K562 (cell line): ENCODE data around the gene IL15RA. TPM values are rescaled to one million over a fixed set of nuclear protein-coding genes. Genes with fewer than 3 reads are reported as not detected.
A peak's percentile ranks its signal among the peaks of the same experiment; 100 is the strongest.

ENCODE experiments used
- ATAC-seq: fragments of 200-7000 bp; cut with Tn5 transposase; 3 replicates; pipeline ENCODE4 v1.9.1; 2020; ENCODE audit warnings: moderate library complexity
- BruUV-seq: library from RNA; stranded (reverse); fragments of 400-500 nt; replicated peaks from 2 replicates; lab custom pipeline; 2021; lab: Mats Ljungman, UMichigan
- CTCF ChIA-PET: fragments of 300-600 bp; formaldehyde crosslinking; extraction: SDS; loops from one replicate; lab custom pipeline; 2021; ENCODE audit warnings: low intra/inter-chr PET ratio; lab: Yijun Ruan, JAX
- POLR2A ChIA-PET: fragments of 300-600, 350-650 bp; sonication (Branson Sonifier 250); formaldehyde crosslinking; extraction: SDS; loops from one replicate; lab custom pipeline; 2021; ENCODE audit warnings: antibody characterized with exemption, inconsistent platforms; lab: Yijun Ruan, JAX
- DNase-seq, 4 experiments: peaks; one replicate each; pipeline versions ENCODE4 v3.0.0 to v3.0.0-alpha.2; 2011 to 2018; ENCODE audit warnings: low spot score in 3 of 4, mixed read lengths in 3 of 4; ENCODE audit errors: extremely low read depth in 1 of 4
- FAIRE-seq: peaks from 2 replicates; lab custom pipeline; 2011; peaks lifted over from hg19 to GRCh38; lab: Jason Lieb, UNC
- H2AFZ ChIP-seq: 2 replicates; pipeline ENCODE4 v1.6.0; 2011; ENCODE audit warnings: low read depth, low read length, control low read depth, inconsistent platforms
- H3K27ac ChIP-seq: fragments of 200-600 bp; 3 replicates; pipeline ENCODE4 v1.8.0; 2011; ENCODE audit warnings: low read depth, mild to moderate bottlenecking, control low read depth, inconsistent platforms, low read length, moderate library complexity, mixed read lengths; ENCODE audit errors: extremely low read depth
- H3K27me3 ChIP-seq, 2 experiments: fragments of 300-600 bp in 1 of 2; 2 replicates in 1 of 2; 3 replicates in 1 of 2; pipeline versions ENCODE4 v1.6.0 to v1.8.0; 2011; ENCODE audit warnings: inconsistent platforms in 2 of 2, low read length in 2 of 2, mild to moderate bottlenecking in 1 of 2, mixed read lengths in 1 of 2, moderate library complexity in 1 of 2; ENCODE audit not compliant: control insufficient read depth in 2 of 2, insufficient read depth in 2 of 2
- H3K36me3 ChIP-seq: fragments of 300-600 bp; 3 replicates; pipeline ENCODE4 v1.8.0; 2011; ENCODE audit warnings: mild to moderate bottlenecking, low read length, inconsistent platforms; ENCODE audit not compliant: control insufficient read depth, insufficient read depth
- H3K4me1 ChIP-seq, 2 experiments: fragments of 200-600 bp in 1 of 2; replicated peaks in 1 of 2; 2 replicates in 1 of 2; 3 replicates in 1 of 2; pipeline versions ENCODE4 v1.5.1 to v1.8.0; 2011; ENCODE audit warnings: inconsistent platforms in 2 of 2, low read length in 2 of 2, mild to moderate bottlenecking in 1 of 2, mixed read lengths in 1 of 2, moderate library complexity in 1 of 2; ENCODE audit not compliant: control insufficient read depth in 2 of 2, insufficient read depth in 2 of 2
- H3K4me2 ChIP-seq: 2 replicates; pipeline ENCODE4 v1.6.1; 2011; ENCODE audit warnings: low read length, control low read depth, inconsistent platforms, mixed read lengths; ENCODE audit not compliant: insufficient read depth
- H3K4me3 ChIP-seq: fragments of 200-600 bp; sonication (generic), shearing (Covaris generic); 2 replicates; pipeline ENCODE4 v1.5.1; 2016; ENCODE audit warnings: control low read depth, inconsistent platforms
- H3K79me2 ChIP-seq: fragments of 200-600 bp; 3 replicates; pipeline ENCODE4 v1.8.0; 2011; ENCODE audit warnings: low read length, inconsistent platforms; ENCODE audit not compliant: control insufficient read depth, insufficient read depth
- H3K9ac ChIP-seq, 2 experiments: 2 replicates each; pipeline versions ENCODE4 v1.6.0 to v1.6.1; 2011; ENCODE audit warnings: low read depth in 2 of 2, low read length in 2 of 2, control low read depth in 1 of 2, inconsistent platforms in 1 of 2, mild to moderate bottlenecking in 1 of 2, mixed read lengths in 1 of 2; ENCODE audit not compliant: insufficient read depth in 1 of 2
- H3K9me1 ChIP-seq: one replicate; pipeline ENCODE4 v1.6.0; 2011; ENCODE audit warnings: inconsistent platforms, mild to moderate bottlenecking, low read length, moderate library complexity; ENCODE audit not compliant: control insufficient read depth, insufficient read depth
- H3K9me3 ChIP-seq: replicated peaks from 2 replicates; pipeline ENCODE4 v1.5.1; 2011; ENCODE audit warnings: low read depth, low read length, inconsistent platforms; ENCODE audit not compliant: control insufficient read depth, insufficient read depth
- H4K20me1 ChIP-seq: replicated peaks from 2 replicates; pipeline ENCODE4 v1.6.1; 2011; ENCODE audit warnings: low read length, inconsistent platforms, mixed read lengths; ENCODE audit not compliant: control insufficient read depth, insufficient read depth
- GABPB2 ChIP-seq: fragments of 250-450 bp; sonication (Bioruptor Pico); conservative IDR thresholded peaks from 2 replicates; pipeline ENCODE4 v1.5.1; 2021; ENCODE audit warnings: mild to moderate bottlenecking
- WGBS: fragments of 100-300 bp; shearing (Covaris generic); methylation state at CpG from one replicate; pipeline ENCODE4 v1.1.6; 2016; ENCODE audit warnings: low coverage, mixed read lengths; ENCODE audit not compliant: insufficient coverage; ENCODE audit errors: missing lambda C conversion rate; 5-methylcytosine and 5-hydroxymethylcytosine counted together
- in situ Hi-C: fragments of 300-500 bp; cut with MboI; formaldehyde crosslinking; loops from 4 replicates; pipeline ENCODE4 v1.15.0; 2018; ENCODE audit warnings: inconsistent platforms, mixed read lengths
- intact Hi-C: fragments of 100-400 bp; cut with micrococcal nuclease; formaldehyde crosslinking; loops from 2 replicates; pipeline ENCODE4 v1.14.2; 2022
- polyA plus RNA-seq, 8 experiments: library from polyadenylated mRNA; depleted of rRNA in 4 of 8; stranded (reverse) in 5 of 8; unstranded in 3 of 8; fragments of >200 nt; fragmentation: Nextera tagmentation in 2 of 8; fragmentation: Illumina TruSeq in 1 of 8; extraction: Ambion mirVana in 2 of 8; extraction: Trizol in 1 of 8; gene quantifications; 2 replicates each; pipeline versions ENCODE4 v1.2.1 to v1.2.3, GENCODE V29; 2011 to 2014; ENCODE audit warnings: inconsistent platforms in 1 of 8, missing spikeins in 1 of 8
- total RNA-seq, 7 experiments: library from RNA; depleted of rRNA in 6 of 7; stranded (reverse); fragments of >200 nt in 6 of 7; fragmentation: Illumina TruSeq in 2 of 7; extraction: Trizol in 2 of 7; gene quantifications; 2 replicates each; pipeline versions ENCODE4 v1.2.1 to v1.2.3, GENCODE V29; 2011 to 2021; ENCODE audit warnings: low replicate concordance in 1 of 7
- TF ChIP-seq, protein P1 (sequence below): fragments of 450-650 bp; IDR thresholded peaks from 2 replicates; pipeline ENCODE4 v1.6.1; 2018; ENCODE audit not compliant: partially characterized antibody

Gene IL15RA
- total and polyA plus RNA-seq, 9 of the 15 experiments (the other 6 are each of a cell fraction or from before 2014, with no cell fraction given): 1.2 to 11.7 (median 8.0) TPM

- no peak for TF ChIP-seq GABPB2
- TF ChIP-seq, protein P1, sequence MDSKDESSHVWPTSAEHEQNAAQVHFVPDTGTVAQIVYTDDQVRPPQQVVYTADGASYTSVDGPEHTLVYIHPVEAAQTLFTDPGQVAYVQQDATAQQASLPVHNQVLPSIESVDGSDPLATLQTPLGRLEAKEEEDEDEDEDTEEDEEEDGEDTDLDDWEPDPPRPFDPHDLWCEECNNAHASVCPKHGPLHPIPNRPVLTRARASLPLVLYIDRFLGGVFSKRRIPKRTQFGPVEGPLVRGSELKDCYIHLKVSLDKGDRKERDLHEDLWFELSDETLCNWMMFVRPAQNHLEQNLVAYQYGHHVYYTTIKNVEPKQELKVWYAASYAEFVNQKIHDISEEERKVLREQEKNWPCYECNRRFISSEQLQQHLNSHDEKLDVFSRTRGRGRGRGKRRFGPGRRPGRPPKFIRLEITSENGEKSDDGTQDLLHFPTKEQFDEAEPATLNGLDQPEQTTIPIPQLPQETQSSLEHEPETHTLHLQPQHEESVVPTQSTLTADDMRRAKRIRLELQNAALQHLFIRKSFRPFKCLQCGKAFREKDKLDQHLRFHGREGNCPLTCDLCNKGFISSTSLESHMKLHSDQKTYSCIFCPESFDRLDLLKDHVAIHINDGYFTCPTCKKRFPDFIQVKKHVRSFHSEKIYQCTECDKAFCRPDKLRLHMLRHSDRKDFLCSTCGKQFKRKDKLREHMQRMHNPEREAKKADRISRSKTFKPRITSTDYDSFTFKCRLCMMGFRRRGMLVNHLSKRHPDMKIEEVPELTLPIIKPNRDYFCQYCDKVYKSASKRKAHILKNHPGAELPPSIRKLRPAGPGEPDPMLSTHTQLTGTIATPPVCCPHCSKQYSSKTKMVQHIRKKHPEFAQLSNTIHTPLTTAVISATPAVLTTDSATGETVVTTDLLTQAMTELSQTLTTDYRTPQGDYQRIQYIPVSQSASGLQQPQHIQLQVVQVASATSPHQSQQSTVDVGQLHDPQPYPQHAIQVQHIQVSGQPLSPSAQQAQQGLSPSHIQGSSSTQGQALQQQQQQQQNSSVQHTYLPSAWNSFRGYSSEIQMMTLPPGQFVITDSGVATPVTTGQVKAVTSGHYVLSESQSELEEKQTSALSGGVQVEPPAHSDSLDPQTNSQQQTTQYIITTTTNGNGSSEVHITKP: peak; percentile 67
- TF ChIP-seq, all 486 proteins: peak for 1
- no peak for FAIRE-seq
- POLR2A ChIA-PET: no interaction called here
These were observed 48.4 kb upstream of the IL15RA start for GRCh38 chr10:6025683-6026255.

More at GRCh38 chr10:6025683-6026255, 48.4 kb upstream of the IL15RA start:
- Histone ChIP-seq H3K27me3 (peaks cover 12 to 28% of the 10 kb centered on the region in 2 experiments; a peak in 4 of 5 replicates), H2AFZ (no peak overlapping the region), H3K9me3 (no peaks in the 10 kb centered on the region), H3K9me1 (peaks cover 3% of the 10 kb centered on the region), H3K4me3 (no peak overlapping the region), H3K4me2 (no peak overlapping the region), H3K9ac (no peak overlapping the region), H3K36me3 (no peaks in the 10 kb centered on the region), H3K79me2 (no peaks in the 10 kb centered on the region), H3K27ac (no peak overlapping the region), H4K20me1 (no peaks in the 10 kb centered on the region; the same call in 1 of the 2 replicates), H3K4me1 (peaks cover 0 to 5% of the 10 kb centered on the region in 2 experiments; a peak in 3 of 5 replicates)
- no peak for ATAC-seq
- DNase-seq: no peak
- intact Hi-C loops (no loop called here), in situ Hi-C loops (no loop called here)
- CTCF ChIA-PET: no interaction called here
- BruUV-seq: no TSS peak
- 60% methylated on average over 6 of the region's 6 CpGs for whole genome bisulfite sequencing
